NCI-H69 (cell line): ENCODE results near the gene NKAIN4.
"Not testable (repeated sequence)": the region's sequence is repeated elsewhere in the genome, so short reads cannot be mapped to it uniquely, and the experiment has no call there.

ENCODE experiments used
- DNase-seq: peaks from one replicate; lab custom pipeline; 2025; lab: John Stamatoyannopoulos, UW

The NKAIN4 gene

DNA sequence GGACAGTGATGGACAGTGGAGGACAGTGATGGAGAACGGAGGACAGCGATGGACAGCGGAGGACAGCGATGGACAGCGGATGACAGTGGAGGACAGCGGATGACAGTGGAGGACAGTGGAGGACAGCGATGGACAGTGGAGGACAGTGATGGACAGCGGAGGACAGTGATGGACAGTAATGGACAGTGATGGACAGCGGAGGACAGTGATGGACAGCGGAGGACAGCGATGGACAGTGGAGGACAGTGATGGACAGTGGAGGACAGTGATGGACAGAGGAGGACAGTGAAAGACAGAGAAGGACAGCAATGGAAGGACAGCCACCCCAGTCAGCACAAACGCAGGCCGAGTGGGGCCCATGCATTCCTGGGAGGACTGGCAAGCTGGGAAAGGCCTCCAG is 3.4 kb upstream of the NKAIN4 start:
- no peak for DNase-seq

DNA sequence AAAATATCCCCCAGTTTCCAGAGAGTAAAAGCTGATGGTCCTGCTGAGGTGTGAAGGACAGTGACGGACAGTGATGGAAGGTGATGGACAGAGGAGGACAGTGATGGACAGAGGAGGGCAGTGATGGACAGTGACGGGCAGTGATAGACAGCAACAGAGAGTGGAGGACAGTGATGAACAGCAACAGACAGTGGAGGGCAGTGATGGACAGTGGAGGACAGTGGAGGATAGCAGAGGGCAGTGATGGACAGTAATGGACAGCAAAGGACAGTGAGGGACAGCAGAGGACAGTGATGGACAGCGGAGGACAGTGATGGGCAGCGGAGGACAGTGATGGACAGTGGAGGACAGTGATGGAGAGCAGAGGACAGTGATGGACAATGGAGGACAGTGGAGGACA is 2.7 kb upstream of the NKAIN4 start:
- DNase-seq = no peak

DNA sequence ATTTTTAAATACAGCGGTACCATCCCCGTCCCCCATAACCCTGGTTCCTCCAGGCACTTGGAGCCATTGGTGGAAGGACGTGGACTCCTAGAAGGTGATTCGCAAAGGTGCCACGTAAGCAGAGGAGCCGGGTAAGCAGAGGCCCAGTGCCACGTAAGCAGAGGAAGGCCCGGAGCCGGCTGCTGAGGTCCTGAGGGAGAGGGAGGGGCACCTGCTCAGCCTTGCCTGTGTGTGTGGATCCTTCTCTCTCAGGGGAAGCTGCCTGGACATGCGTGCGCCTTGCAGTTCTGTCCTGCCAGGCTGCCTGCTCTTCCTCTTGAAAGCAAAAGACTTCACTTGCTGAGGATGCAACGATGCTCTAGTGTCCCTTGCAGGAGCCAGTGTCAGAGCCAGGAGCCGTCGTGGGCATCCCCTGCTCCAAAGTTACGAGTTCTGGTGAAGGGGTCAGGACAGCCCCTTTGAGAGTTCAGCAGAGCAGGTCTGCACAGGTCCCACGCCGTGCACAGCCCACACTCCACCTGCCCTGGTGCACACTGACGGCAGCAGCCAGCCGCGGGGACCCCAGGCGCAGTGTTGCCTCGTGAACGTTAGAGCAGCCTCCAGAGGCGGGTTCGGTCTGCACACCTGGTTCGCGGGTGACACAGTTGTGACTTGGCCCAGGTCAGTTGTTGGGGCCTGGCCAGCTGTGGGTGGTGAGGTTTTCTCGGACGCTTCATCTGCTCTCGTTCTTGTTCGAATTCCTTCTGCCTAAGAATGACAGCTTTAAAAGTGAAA is 1.9 kb upstream of the NKAIN4 start:
- no peak for DNase-seq

DNA sequence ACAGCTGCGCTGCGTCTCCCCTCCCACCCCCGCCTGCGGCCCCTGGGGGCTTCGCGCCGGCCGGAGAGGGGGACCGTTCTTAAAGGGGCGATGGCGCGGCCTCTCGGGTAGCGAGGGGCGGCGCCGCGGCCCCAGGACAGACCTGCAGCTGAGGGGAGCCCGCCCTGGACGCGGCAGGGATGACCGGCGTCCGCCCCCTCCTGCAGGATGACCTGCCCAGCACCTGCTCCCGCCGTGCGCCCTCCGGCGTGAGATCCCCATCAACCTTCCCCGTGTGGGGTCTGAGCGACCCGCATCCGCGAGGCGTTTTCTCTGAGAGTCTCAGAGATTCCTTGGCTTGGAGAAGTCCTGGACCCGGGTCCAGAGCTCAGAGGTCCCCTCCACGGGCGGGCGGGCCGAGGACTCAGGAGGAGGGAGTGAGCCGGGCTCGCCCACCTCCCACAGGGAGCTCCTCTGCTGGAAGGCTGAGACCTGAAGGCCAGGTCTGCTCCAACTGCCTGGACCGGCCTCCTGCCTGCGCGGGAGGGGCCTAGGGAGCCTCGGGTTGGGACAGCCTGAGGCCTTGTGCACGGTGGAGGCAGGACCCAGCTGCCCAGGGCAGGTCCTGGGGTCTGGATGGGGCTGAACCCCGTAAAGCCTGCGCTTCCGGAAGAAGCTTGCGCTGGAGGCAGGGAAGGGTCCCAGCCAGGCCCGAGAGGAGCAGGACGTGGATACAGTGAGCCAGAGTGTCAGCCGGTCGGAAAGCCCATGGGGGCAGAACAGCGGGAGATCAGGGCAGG is 532 bp upstream of the NKAIN4 start:
- DNase-seq = no peak

DNA sequence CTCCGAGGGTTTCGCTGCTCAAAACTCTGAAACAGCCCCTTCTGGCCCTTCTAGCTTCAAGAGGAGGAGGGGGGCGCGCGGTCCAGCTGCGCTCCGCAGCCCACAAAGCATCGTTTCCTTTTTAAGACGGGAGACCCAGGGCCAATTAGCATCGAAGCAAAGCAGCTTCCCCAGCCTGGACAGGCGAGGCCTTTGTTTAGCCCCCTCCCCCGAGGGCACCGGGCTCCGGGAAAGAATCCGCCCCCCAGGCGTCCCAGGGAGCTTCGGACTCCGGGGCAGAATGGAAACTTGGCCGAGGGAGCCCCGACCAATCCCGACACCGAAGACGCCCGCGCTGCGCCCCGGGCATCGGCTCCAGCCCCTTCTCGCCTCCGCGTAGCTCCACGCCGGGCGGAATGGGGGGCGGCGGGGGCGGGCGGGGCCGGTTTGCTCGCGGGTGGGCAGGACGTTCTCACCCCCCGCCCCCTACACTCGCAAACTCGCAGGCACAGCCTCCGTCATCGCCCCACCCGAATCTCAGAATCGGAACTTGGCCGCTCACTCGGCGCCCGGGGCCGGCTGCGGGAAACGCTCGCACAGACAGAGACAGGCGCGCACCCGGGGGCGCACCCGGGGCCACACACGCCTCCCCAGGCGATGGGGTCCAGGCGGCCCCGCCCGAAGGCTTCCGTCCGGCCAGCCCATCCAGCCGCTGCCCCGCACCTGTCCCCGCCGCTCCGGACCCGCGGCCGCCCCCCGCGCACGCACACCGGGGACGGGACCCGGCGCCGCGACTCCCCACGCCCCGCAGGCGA is 628 bp downstream of the NKAIN4 start:
- peak; percentile 29 for DNase-seq

DNA sequence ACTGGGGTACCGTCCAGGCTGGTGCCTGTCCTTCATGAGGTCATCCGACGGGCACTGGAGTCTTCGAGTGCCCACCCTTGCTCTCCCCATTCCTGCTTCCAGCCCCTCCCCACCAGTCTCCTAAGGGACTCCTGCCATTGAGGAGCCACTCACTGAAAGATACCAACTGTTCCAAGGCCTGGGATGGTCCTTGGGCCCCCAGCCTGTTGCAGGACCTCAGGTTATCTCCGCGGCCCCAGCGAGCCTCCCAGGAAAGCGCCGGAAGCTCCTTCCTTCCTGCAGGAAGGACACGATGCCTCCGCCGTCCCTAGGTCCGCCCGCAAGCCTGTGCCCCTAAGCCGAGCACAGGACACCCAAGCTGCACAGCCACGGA is 1.2 kb downstream of the NKAIN4 start:
- no peak for DNase-seq

DNA sequence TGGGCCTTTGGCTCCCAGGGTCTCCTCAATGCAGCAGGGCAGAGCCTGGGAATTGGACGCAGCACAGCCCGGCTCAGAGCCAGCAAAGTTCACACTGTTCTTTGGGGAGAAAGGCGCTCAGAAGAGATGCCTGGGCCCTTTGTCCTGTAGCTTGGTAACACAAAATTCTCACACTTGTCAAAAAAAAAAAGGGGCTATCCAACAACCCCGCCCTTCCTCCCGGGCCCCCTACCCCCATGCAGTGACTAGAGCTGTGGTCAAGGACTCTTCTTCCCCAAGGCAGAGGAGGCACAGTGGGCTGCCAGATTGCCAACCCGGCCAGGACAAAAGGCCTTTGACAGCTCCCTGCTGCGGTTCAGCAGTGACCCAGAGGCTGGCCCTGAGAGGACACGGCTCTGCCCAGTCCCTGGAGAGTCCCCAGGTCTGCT is 2.0 kb downstream of the NKAIN4 start:
- no peak for DNase-seq

DNA sequence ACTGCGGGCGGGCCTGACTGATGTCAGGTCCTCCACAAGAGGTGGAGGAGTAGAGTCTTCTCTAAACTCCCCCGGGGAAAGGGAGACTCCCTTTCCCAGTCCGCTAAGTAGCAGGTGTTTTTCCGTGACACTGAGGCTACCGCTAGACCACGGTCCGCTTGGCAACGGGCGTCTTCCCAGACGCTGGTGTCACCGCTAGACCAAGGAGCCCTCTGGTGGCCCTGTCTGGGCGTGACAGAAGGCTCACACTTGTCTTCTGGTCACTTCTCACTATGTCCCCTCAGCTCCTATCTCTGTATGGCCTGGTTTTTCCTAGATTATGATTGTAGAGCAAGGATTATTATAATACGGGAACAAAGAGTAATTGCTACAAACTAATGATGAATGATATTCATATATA is 2.9 kb downstream of the NKAIN4 start:
- DNase-seq = not testable (repeated sequence)

DNA sequence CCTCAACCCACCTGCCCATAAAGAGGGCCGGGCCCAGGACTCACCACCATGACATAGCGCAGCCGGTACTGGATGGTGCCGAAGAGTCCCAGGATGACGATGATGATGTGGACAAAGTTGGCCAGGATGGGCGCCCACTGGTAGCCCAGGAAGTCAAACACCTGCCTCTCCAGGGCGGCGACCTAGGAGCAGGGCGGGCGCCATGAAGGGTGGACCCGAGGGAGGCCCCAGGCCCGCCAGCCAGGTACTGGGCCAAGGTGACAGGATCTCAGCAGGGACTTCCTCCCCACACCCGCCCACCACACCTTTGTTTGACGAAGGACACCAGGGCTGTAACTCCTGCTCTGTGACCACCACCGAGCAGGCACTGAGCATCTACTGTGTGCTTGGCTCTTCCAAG is 4.4 kb downstream of the NKAIN4 start:
- no peak for DNase-seq

DNA sequence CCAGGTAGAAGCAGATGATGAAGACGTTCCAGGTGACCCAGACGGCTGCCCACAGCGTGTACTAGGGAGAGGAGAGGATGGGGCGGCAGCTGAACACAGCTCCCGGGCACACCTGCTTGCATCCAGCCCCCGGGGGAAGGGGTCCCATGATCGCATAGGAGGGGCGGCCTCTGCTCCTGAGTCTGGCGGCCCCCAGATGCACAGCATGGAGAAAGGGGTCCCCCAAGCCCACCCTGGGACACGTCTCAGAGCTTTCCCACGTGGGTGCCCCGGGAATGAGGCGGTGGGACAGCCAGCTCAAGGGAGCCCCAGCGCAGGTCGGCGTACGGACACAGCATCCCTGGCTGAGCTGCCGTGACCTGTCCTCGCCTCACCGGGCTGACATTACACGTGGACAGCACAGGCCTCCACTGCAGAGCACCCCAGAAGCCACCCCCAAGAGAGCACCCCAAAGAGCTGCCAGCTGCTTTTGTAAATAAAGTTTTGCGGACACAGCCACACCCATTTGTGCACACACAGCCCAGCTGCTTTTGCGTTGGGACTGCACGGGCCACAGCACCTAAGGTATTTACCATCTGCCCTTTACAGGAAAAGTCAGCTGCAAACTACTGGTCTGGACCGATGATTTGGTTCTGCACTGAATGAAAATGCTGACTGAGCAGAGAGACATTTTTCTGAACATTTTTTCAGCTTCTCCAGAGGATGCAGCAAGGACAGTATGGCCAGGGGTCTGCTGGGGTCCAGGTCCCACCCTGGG is 5.2 kb downstream of the NKAIN4 start:
- DNase-seq = no peak

DNA sequence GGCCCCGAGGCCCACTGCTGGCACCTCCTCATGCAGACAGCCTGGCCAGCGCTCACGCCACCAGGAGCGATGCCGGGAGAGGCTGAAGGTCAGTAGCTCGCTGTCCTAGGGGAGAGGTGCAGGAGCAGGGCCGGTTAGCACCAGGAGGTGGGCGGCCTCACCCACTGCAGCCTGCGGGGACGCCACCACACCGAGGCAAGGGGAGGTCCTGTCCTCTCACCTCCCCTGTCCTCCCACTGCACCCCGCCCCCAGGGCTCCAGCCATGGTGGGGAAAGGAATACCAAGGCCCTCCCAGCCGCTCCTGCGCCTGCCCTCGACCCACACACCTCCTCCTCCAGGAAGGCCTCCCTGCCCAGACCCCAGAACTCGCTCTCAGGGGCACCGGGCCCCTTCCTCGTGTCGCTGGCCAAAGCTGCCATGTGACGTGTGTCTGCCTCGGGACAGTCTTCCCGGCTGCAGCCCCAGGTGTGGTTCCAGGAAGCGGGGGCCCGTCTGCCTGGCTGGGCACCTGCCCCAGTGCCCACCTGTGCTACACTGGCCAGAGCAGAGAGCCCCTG is 6.5 kb downstream of the NKAIN4 start:
- no peak for DNase-seq

DNA sequence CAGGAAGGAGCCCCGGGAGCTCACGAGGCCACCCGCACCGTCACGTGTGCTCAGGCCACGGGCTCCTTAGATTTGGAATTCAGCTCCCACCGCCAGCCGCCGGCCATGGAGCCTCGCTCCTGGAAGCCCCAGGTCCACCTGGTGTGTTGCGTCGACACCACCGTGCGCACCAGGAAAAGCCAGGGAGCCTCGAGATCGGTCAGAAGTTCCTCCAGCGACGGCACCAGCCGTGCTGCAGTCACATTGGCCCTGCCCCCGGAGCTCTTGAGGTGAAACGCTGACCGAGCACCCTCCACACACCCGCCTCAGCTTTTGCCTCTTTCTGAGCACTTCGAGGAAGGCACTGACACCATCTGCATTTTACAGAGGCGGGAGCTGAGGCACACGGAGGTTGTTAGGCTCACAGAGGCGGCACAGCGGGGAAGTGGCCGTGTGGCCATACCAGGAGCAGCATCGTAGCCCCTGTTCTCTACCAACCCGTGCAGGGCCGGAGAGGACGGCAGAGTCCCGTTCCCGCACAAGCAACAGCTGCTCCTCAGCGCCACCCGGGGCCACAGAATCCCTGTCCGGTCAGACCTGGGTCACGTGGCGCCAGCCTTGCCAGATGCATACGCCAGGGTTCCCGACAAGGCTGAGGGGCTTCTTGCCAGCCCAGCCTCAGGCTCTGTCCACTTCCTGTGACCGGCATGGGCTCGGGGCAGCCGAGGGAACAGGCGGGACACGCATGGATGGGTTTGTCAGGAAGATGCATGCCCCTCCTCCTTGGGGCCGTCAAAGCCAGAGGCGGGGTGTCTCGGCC is 7.6 kb downstream of the NKAIN4 start:
- no peak for DNase-seq

DNA sequence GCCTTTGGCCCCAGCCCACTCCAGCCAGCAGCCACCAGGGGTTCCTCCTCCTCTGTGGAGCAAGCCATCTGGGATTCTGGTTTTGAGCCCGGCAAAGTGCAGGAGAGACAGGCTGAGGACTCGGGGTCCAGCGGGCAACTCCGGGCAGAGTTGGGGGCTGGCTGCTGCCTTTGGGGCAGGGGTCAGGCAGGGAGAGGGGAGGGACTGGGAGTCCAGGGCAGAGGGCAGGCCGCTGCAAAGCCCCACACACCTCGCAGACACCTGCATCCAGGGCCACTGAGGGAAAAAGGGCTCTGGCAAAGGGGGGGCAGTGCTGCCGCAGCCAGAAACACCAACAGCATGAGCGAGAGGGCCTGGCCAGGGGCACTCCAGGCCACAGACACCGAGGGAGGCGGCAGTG is 9.8 kb downstream of the NKAIN4 start:
- no peak for DNase-seq

DNA sequence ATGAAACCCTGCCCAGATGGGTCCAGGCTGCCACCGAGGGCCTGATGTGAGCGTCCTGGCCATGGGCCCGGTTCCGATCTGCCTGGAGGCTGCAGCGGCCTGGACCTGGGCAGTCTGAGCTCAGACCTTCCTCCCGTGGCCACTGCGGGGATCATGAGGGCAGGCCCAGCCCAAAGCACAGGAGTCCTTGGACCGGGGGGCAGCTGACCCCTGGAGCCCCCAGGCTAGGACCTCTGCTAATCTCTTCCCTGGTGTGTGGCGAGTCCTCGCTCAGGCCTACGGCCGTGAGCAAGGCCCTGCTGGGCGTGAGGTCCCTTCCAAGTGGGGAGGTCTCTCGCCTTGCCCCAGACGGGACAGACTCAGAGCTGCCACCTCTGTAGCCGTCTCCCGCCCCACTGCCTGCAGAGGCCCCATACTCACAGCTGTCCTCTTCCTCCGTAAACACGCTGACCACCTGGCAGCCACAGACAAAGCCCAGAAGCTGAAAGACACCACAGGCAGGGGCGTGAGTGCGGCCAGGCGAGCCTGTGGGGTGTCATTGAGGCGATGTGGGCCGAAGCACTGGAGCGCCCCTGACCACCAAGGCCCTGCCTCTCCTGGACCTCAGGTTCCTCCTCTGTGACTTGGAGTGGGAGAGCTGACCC is 10.5 kb downstream of the NKAIN4 start:
- no peak for DNase-seq

DNA sequence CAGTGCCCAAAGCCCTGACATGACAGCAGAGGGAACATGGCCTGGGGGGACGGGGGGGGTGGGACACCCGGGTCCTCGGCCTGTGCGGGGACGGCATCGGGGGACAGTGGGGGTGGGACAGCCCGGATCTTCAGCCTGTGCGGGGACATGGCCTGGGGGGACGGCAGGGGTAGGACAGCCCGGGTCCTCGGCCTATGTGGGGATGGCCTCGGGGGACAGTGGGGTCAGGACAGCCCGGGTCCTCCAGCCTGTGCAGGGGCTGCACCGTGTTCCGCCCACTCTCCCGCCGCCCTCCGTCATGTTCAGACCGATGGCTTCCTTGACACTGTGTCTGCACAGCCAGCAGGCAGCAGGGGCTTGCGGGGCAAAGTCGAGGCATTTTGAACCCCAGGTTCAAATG is 11.5 kb downstream of the NKAIN4 start:
- DNase-seq = no peak

DNA sequence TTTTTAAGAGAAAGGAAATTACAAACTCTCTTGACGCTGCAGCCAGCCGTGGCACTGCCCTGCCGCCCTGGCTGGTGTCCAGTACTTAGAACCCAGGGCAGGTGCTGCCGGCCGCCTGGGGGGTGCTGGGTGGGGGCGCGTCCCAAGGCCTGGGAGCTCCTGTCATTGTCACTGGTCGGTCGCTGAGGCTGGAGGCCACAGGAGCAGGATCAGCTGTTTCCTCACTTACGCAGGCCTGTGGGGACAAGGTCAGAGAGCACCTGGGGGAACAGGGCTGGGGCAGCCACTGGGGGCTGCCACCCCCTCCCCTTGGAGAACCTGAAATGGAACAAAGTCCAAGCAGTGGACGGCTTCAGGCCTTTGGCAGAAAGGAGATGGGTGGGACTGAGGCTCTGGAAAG is 13.0 kb downstream of the NKAIN4 start:
- DNase-seq = peak; percentile 6

DNA sequence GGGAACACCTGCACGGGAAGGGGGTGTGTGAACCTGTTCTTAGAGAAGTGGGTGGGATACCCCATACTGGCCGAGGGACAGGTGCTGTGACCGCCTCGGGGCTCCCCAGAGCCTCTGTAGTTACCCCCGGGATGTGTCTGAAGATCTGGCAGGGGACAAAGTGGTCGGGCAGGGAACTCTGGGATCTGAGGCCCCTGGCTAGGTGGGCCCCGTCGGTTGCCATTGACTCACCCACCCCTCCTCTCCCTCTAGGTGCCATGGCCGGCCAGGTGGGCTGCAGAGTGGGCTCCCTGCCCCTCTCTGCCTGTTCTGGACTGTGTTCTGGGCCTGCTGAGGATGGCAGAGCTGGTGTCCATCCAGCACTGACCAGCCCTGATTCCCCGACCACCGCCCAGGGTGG is 14.3 kb downstream of the NKAIN4 start:
- DNase-seq = no peak

DNA sequence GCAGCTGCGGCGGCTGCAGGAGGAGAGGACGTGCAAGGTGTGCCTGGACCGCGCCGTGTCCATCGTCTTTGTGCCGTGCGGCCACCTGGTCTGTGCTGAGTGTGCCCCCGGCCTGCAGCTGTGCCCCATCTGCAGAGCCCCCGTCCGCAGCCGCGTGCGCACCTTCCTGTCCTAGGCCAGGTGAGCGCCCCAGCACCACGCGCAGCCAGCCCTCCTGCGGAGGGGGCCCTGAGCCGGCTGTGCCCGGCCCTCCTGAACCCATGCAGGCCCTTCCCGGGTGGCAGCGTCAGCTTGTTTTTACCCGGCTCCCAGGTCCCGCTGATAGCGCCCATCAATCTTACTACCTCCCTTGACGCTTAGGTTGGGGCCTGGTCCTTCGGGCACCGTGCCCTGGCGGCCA is 14.8 kb downstream of the NKAIN4 start:
- no peak for DNase-seq

DNA sequence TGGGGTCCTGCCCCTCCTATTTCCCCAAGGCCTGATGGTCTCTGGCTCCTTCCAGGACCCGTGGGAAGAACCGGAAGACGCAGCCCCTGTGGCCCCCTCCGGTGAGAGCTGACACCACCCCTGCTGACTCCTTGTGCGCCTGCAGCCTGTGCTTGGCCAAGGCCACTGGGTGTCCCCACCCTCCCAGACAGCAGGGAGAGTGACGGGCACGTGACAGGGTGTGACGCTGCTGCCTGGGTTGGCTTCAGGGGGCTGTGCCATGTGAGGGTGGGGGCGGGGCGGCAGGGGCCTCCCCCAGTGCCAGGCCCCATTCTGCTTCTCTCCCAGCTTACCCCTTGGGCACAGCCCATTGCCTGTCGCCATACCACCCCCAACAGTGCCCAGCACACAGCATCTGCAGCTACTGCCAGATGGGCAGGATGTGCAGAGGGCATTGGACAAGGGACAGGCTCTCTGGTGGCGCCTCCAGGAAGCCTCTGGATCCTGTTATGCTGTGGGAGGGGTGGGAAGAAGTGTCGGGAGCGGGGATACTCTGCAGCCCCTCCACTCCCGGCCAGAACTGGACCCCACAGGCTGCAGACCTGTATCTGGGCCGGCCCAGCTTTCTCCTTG is 15.6 kb downstream of the NKAIN4 start:
- peak; percentile 72 for DNase-seq

DNA sequence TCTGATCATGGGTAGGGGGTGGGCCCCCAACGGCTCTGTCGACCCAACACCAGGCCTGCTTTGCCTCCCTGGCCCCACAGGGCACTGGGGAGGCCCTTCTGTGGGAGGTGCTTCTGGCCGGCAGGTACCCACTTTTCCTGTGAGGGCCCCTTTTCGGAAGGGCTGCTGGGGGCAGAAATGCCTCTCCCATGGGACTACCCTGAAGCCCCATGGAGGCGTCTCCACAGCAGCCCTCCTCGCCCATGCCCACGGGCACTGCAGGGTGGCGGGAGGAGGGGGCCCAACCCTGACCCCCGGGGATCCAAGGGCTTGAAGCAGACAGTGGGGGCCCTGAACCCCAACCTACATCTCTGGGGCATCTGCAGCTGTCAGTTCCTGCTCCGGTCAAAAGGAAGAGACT is 16.2 kb downstream of the NKAIN4 start:
- no peak for DNase-seq
